Measurements from ENCODE around the gene FBXL19.

Gene FBXL19

DNA sequence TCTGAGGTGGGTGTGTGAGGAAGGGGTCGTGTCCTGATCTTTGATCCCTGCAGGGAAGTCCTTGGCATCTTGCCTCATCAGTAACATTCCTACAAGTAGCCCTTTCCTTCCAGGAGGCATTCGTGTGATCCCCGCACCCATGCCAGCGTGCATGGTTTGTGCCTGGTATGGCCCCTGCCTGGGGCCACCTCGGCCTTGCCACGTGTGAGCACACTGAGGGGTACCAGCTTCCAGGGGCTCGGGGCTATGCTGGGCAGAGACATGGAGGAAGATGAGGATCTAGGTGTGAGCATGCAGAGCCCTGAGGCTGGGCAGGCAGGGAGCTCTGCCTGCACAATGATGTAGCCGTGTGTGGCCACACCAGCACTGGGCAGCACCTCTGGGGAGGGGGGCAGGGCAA, 67.7 kb downstream of the FBXL19 start:
- DNase-seq = no peak

DNA sequence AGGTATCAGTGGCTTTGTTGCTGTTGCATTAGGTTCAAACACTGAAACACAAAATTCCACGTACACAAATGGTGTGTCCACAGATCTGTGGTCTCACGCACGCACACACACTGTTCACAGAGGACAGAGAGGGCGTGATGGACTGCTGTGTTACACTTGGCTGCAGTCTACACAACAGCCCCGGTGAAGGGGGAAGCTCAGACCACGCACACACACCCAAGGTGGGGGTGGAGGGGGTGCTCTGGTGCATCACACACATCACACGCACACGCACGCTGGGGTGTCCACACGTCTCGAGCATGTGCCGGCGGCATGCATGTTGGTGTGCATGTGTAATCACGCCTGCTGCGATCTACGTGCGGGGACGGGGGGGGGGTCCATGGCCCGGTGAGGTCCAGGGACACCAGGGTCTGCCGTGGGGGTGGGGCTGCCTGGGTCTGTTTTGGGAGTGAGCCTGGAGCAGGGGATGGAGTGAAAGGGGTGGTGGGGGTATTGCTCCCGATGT, 69.0 kb downstream of the FBXL19 start:
- DNase-seq = no peak

GRCh38 chr16:30992931-30993816, 69.8 kb downstream of the FBXL19 start:
- DNase-seq = no peak

DNA sequence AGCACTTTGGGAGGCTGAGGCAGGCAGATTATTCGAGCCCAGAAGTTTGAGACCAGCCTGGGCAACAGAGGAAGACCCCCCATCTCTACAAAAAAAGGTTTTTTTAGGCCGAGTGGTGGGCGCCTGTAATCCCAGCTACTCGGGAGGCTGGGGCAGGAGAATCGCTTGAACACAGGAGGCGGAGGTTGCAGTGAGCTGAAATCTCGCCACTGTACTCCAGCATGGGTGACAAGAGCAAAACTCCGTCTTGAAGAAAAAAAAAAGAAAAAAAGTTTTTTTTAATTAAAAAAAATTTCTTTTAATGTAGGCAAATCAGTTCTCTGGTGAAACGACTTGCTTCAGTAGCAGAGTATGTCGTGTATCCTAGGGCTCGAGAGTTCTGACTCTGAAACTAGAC, 72.6 kb downstream of the FBXL19 start:
- no peak for DNase-seq

GRCh38 chr16:30996324-30996984, 73.1 kb downstream of the FBXL19 start:
- no peak for DNase-seq

GRCh38 chr16:30996985-30997724, 73.8 kb downstream of the FBXL19 start:
- DNase-seq = no peak

GRCh38 chr16:30997725-30998711, 74.6 kb downstream of the FBXL19 start:
- no peak for DNase-seq

Measured in NCI-H1048 (cell line).